HepG2 (cell line): ENCODE data around the gene CCDC85C. TPM values are rescaled to one million over a fixed set of nuclear protein-coding genes. Genes with fewer than 3 reads are reported as not detected.

Experiments used
- HOXA7 ChIP-seq: sonication (generic); formaldehyde crosslinking; IDR thresholded peaks from 2 replicates; pipeline ENCODE4 v1.8.1; 2022; ENCODE audit warnings: mild to moderate bottlenecking, missing genetic modification reagents, moderate library complexity
- MED13 ChIP-seq: sonication (generic); formaldehyde crosslinking; IDR thresholded peaks from 2 replicates; pipeline ENCODE4 v1.5.0; 2020; ENCODE audit warnings: missing genetic modification reagents
- PHF8 ChIP-seq: sonication (generic); formaldehyde crosslinking; IDR thresholded peaks from 2 replicates; pipeline ENCODE4 v1.5.0; 2020; ENCODE audit warnings: missing genetic modification reagents
- PRMT3 ChIP-seq: sonication (generic); formaldehyde crosslinking; IDR thresholded peaks from 2 replicates; pipeline ENCODE4 v1.8.1; 2022; ENCODE audit warnings: low read depth, mild to moderate bottlenecking, moderate library complexity, missing genetic modification reagents, borderline replicate concordance
- YEATS4 ChIP-seq: sonication (generic); formaldehyde crosslinking; IDR thresholded peaks from 2 replicates; pipeline ENCODE4 v1.4.0; 2020; ENCODE audit warnings: missing genetic modification reagents, borderline replicate concordance
- ZFP62 ChIP-seq: sonication (generic); formaldehyde crosslinking; IDR thresholded peaks from 2 replicates; pipeline ENCODE4 v1.4.0; 2020; ENCODE audit warnings: missing genetic modification reagents
- ZNF34 ChIP-seq: sonication (generic); formaldehyde crosslinking; IDR thresholded peaks from 2 replicates; pipeline ENCODE4 v1.4.0; 2020; ENCODE audit warnings: mild to moderate bottlenecking, missing genetic modification reagents, borderline replicate concordance
- ZNF558 ChIP-seq: sonication (generic); formaldehyde crosslinking; IDR thresholded peaks from 2 replicates; pipeline ENCODE4 v1.9.0; 2022; ENCODE audit warnings: mild to moderate bottlenecking, missing genetic modification reagents, borderline replicate concordance
- ZNF720 ChIP-seq: sonication (generic); formaldehyde crosslinking; IDR thresholded peaks from 2 replicates; pipeline ENCODE4 v1.4.0; 2020; ENCODE audit warnings: missing genetic modification reagents
- polyA plus RNA-seq, 8 experiments: library from polyadenylated mRNA; depleted of rRNA in 3 of 8; stranded (reverse) in 7 of 8; unstranded in 1 of 8; fragments of >200 nt; fragmentation: Illumina TruSeq in 4 of 8; extraction: Trizol in 4 of 8; gene quantifications; 2 replicates each; pipeline versions ENCODE4 v1.2.1 to v1.2.3, GENCODE V29; 2011 to 2016; ENCODE audit warnings: low read depth in 4 of 8, missing spikeins in 1 of 8, mixed read lengths in 1 of 8; ENCODE audit not compliant: insufficient read depth in 1 of 8
- total RNA-seq, 5 experiments: library from RNA; depleted of rRNA; stranded (reverse); fragments of >200 nt; fragmentation: Illumina TruSeq; extraction: Trizol; gene quantifications; 2 replicates each; pipeline ENCODE4 v1.2.3, GENCODE V29; 2016; ENCODE audit warnings: low read depth in 1 of 5
- TF ChIP-seq, protein P1 (sequence below): sonication (generic); formaldehyde crosslinking; IDR thresholded peaks from 2 replicates; pipeline ENCODE4 v1.9.0; 2021; ENCODE audit warnings: mild to moderate bottlenecking, missing genetic modification reagents
- TF ChIP-seq, protein P2 (sequence below): sonication (generic); formaldehyde crosslinking; IDR thresholded peaks from 2 replicates; pipeline ENCODE4 v1.4.0; 2020; ENCODE audit warnings: mild to moderate bottlenecking, missing genetic modification reagents, borderline replicate concordance
- TF ChIP-seq, protein P3 (sequence below): sonication (generic); formaldehyde crosslinking; conservative IDR thresholded peaks from 2 replicates; pipeline ENCODE4 v1.4.0; 2020; ENCODE audit warnings: missing genetic modification reagents
- TF ChIP-seq, protein P4 (sequence below): sonication (generic); formaldehyde crosslinking; IDR thresholded peaks from 2 replicates; pipeline ENCODE4 v1.4.0; 2020; ENCODE audit warnings: mild to moderate bottlenecking, missing genetic modification reagents

CCDC85C gene
- total and polyA plus RNA-seq, 2 of the 13 experiments (the other 11 are each of a cell fraction or from before 2014, with no cell fraction given), result 18.8 to 43.8 TPM

DNA sequence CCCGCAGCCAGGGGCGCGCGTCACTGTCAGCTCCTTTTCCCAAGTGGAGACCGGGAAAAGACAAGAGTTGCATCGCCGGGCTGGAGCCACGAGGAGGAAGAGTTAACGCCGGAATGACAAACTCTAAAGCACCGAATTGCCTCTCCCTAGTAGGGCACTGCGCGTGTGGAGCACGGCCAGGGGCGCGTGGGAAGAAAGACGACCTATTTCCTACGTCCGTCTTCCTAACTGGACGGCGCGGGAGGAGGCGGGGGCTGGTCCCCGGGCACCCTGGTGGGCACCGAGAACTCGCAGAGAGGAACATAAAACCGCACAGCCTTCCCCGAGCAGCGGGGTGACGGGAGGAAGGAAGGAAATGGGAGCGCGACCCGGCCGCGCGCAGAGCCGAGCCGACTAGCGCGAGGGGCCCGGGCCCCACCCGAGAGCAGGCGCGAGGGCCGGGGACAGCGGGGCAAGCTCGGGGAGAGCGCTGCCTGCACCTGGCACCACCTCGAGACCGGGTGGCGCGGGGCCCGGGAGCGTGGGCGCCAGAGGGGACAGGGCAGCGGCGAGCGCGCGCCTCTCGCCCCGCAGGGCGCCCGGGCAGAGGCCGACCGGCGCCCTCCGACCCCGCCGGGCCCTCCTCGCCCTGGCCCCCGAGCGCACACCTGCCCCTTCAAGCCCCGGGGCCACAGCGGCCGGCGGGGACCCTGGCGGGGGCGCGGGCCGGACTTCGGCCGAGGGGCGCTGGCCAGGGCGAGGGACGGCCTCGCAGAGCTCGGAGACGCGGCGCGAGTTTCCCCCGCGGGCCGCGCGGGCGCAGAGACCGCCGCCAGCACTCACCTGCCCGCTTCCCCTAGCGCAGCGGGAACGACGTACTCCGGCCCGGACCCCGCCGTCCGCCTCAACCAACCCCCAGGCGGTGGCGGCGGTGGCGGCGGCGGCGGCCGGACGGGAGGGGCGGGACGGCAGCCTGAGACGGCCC lies 123.8 kb downstream of the CCDC85C start, which contains the start of gene SETD3 (continued):
- TF ChIP-seq, protein P1, sequence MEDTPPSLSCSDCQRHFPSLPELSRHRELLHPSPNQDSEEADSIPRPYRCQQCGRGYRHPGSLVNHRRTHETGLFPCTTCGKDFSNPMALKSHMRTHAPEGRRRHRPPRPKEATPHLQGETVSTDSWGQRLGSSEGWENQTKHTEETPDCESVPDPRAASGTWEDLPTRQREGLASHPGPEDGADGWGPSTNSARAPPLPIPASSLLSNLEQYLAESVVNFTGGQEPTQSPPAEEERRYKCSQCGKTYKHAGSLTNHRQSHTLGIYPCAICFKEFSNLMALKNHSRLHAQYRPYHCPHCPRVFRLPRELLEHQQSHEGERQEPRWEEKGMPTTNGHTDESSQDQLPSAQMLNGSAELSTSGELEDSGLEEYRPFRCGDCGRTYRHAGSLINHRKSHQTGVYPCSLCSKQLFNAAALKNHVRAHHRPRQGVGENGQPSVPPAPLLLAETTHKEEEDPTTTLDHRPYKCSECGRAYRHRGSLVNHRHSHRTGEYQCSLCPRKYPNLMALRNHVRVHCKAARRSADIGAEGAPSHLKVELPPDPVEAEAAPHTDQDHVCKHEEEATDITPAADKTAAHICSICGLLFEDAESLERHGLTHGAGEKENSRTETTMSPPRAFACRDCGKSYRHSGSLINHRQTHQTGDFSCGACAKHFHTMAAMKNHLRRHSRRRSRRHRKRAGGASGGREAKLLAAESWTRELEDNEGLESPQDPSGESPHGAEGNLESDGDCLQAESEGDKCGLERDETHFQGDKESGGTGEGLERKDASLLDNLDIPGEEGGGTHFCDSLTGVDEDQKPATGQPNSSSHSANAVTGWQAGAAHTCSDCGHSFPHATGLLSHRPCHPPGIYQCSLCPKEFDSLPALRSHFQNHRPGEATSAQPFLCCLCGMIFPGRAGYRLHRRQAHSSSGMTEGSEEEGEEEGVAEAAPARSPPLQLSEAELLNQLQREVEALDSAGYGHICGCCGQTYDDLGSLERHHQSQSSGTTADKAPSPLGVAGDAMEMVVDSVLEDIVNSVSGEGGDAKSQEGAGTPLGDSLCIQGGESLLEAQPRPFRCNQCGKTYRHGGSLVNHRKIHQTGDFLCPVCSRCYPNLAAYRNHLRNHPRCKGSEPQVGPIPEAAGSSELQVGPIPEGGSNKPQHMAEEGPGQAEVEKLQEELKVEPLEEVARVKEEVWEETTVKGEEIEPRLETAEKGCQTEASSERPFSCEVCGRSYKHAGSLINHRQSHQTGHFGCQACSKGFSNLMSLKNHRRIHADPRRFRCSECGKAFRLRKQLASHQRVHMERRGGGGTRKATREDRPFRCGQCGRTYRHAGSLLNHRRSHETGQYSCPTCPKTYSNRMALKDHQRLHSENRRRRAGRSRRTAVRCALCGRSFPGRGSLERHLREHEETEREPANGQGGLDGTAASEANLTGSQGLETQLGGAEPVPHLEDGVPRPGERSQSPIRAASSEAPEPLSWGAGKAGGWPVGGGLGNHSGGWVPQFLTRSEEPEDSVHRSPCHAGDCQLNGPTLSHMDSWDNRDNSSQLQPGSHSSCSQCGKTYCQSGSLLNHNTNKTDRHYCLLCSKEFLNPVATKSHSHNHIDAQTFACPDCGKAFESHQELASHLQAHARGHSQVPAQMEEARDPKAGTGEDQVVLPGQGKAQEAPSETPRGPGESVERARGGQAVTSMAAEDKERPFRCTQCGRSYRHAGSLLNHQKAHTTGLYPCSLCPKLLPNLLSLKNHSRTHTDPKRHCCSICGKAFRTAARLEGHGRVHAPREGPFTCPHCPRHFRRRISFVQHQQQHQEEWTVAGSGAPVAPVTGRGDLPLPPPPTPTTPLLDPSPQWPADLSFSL, result no peak
- no peak for TF ChIP-seq HOXA7 (CRISPR knock-in tag)
- TF ChIP-seq, protein P2, sequence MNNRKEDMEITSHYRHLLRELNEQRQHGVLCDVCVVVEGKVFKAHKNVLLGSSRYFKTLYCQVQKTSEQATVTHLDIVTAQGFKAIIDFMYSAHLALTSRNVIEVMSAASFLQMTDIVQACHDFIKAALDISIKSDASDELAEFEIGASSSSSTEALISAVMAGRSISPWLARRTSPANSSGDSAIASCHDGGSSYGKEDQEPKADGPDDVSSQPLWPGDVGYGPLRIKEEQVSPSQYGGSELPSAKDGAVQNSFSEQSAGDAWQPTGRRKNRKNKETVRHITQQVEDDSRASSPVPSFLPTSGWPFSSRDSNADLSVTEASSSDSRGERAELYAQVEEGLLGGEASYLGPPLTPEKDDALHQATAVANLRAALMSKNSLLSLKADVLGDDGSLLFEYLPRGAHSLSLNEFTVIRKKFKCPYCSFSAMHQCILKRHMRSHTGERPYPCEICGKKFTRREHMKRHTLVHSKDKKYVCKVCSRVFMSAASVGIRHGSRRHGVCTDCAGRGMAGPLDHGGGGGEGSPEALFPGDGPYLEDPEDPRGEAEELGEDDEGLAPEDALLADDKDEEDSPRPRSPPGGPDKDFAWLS, result no peak
- peak; percentile 44; the same call in 1 of the 2 replicates for TF ChIP-seq ZNF558 (CRISPR knock-in tag)
- peak; percentile 30 for TF ChIP-seq PHF8 (CRISPR knock-in tag)
- no peak for TF ChIP-seq PRMT3 (CRISPR knock-in tag)
- TF ChIP-seq, protein P3, sequence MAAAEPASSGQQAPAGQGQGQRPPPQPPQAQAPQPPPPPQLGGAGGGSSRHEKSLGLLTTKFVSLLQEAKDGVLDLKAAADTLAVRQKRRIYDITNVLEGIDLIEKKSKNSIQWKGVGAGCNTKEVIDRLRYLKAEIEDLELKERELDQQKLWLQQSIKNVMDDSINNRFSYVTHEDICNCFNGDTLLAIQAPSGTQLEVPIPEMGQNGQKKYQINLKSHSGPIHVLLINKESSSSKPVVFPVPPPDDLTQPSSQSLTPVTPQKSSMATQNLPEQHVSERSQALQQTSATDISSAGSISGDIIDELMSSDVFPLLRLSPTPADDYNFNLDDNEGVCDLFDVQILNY (CRISPR knock-in tag), result no peak
- peak; percentile 39; the same call in 1 of the 2 replicates for TF ChIP-seq YEATS4 (CRISPR knock-in tag)
- 0 out of 2 replicates have a peak, but pooled peaks have one; percentile 18 for TF ChIP-seq MED13
- TF ChIP-seq ZNF720 (CRISPR knock-in tag), result no peak
- TF ChIP-seq, protein P4, sequence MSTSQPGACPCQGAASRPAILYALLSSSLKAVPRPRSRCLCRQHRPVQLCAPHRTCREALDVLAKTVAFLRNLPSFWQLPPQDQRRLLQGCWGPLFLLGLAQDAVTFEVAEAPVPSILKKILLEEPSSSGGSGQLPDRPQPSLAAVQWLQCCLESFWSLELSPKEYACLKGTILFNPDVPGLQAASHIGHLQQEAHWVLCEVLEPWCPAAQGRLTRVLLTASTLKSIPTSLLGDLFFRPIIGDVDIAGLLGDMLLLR (CRISPR knock-in tag), result peak; percentile 42; the same call in 1 of the 2 replicates
- no peak for TF ChIP-seq ZFP62
- TF ChIP-seq ZNF34 (CRISPR knock-in tag), result no peak
